ENCODE results near the gene APOLD1. TPM values are rescaled to one million over a fixed set of nuclear protein-coding genes. Genes with fewer than 3 reads are reported as not detected.

Gene APOLD1
- total RNA-seq, 2 experiments from 2014 or later, result 22.5 to 25.8 TPM

GRCh38 chr12:12788131-12788530 is 2.7 kb downstream of the APOLD1 start:
- no TSS peak for BruUV-seq (replicated peaks)
- no peak for DNase-seq (ENCODE audit: low spot score)
- Histone ChIP-seq H3K79me2 (ENCODE audit: insufficient read depth, low read depth, low read length) (no peaks in the 10 kb centered on the region), H3K27ac (ENCODE audit: low read depth, low read length, poor library complexity, severe bottlenecking) (no peak overlapping the region), H3K4me2 (ENCODE audit: low read length) (no peak overlapping the region), H3K36me3 (ENCODE audit: insufficient read depth, low read length) (no peaks in the 10 kb centered on the region), H4K20me1 (ENCODE audit: insufficient read depth, low read length) (peaks cover 3% of the 10 kb centered on the region), H3K4me3 (ENCODE audit: low read depth, low read length, poor library complexity, severe bottlenecking) (no peak overlapping the region), H3K4me1 (ENCODE audit: insufficient read depth, low read length, poor library complexity, severe bottlenecking) (peaks cover 7% of the 10 kb centered on the region), H2AFZ (ENCODE audit: low read length) (no peak overlapping the region), H3K9me3 (ENCODE audit: low read length) (no peaks in the 10 kb centered on the region), H3K9me2 (ENCODE audit: insufficient read depth, low read length) (no peaks in the 10 kb centered on the region)
- ChIA-PET CTCF (ENCODE audit: unreplicated experiment) (no interaction called here), POLR2A (no interaction called here)
- intact Hi-C loops (cut with micrococcal nuclease; ENCODE audit: unreplicated experiment), result loop anchor here (2.0 to 10.0 kb wide), 2 partner anchors 129 to 217 kb away; partner anchors contain the start of gene HEBP1
- TF ChIP-seq CTCF (conservative IDR thresholded peaks at IDR 0.05; ENCODE audit: low read length) (no peak), EZH2phosphoT487 (IDR thresholded peaks at IDR 0.05; ENCODE audit: borderline replicate concordance, low read depth, low read length) (no peak)

- no TSS peak for BruUV-seq (replicated peaks)
- Histone ChIP-seq H3K9me2 (ENCODE audit: insufficient read depth, low read length) (no peaks in the 10 kb centered on the region), H3K4me1 (ENCODE audit: insufficient read depth, low read length, poor library complexity, severe bottlenecking) (peaks cover 7% of the 10 kb centered on the region), H4K20me1 (ENCODE audit: insufficient read depth, low read length) (peaks cover 3% of the 10 kb centered on the region), H2AFZ (ENCODE audit: low read length) (no peak overlapping the region), H3K4me3 (ENCODE audit: low read depth, low read length, poor library complexity, severe bottlenecking) (no peak overlapping the region), H3K27ac (ENCODE audit: low read depth, low read length, poor library complexity, severe bottlenecking) (no peak overlapping the region), H3K9me3 (ENCODE audit: low read length) (no peaks in the 10 kb centered on the region), H3K4me2 (ENCODE audit: low read length) (no peak overlapping the region), H3K79me2 (ENCODE audit: insufficient read depth, low read depth, low read length) (no peaks in the 10 kb centered on the region), H3K36me3 (ENCODE audit: insufficient read depth, low read length) (no peaks in the 10 kb centered on the region)
- intact Hi-C loops (cut with micrococcal nuclease; ENCODE audit: unreplicated experiment), result loop anchor here (2.0 to 10.0 kb wide), 2 partner anchors 128 to 216 kb away; partner anchors contain the start of gene HEBP1
- peak; percentile 78 for DNase-seq (ENCODE audit: low spot score)
- TF ChIP-seq CTCF (conservative IDR thresholded peaks at IDR 0.05; ENCODE audit: low read length), result peak; percentile 92
- TF ChIP-seq EZH2phosphoT487 (IDR thresholded peaks at IDR 0.05; ENCODE audit: borderline replicate concordance, low read depth, low read length), result no peak
- ChIA-PET CTCF (ENCODE audit: unreplicated experiment) (interaction anchor here (1.0 kb wide), 1 partner anchor 10 kb away, joined by 3 read pairs; no protein-coding TSS in a partner anchor), POLR2A (no interaction called here)
These were observed 3.4 kb downstream of the APOLD1 start for GRCh38 chr12:12788675-12789368.

GRCh38 chr12:12790956-12791355 is 5.5 kb downstream of the APOLD1 start:
- Histone ChIP-seq H3K9me3 (ENCODE audit: low read length) (no peaks in the 10 kb centered on the region), H3K9me2 (ENCODE audit: insufficient read depth, low read length) (no peaks in the 10 kb centered on the region), H3K36me3 (ENCODE audit: insufficient read depth, low read length) (no peaks in the 10 kb centered on the region), H3K4me1 (ENCODE audit: insufficient read depth, low read length, poor library complexity, severe bottlenecking) (no peaks in the 10 kb centered on the region), H2AFZ (ENCODE audit: low read length) (no peak overlapping the region), H3K4me3 (ENCODE audit: low read depth, low read length, poor library complexity, severe bottlenecking) (no peak overlapping the region), H3K27ac (ENCODE audit: low read depth, low read length, poor library complexity, severe bottlenecking) (no peak overlapping the region), H4K20me1 (ENCODE audit: insufficient read depth, low read length) (peaks cover 3% of the 10 kb centered on the region), H3K4me2 (ENCODE audit: low read length) (no peak overlapping the region), H3K79me2 (ENCODE audit: insufficient read depth, low read depth, low read length) (no peaks in the 10 kb centered on the region)
- TSS peak; percentile 33 for BruUV-seq (replicated peaks)
- TF ChIP-seq CTCF (conservative IDR thresholded peaks at IDR 0.05; ENCODE audit: low read length), result no peak
- no peak for TF ChIP-seq EZH2phosphoT487 (IDR thresholded peaks at IDR 0.05; ENCODE audit: borderline replicate concordance, low read depth, low read length)
- CTCF ChIA-PET (ENCODE audit: unreplicated experiment), result no interaction called here
- no peak for DNase-seq (ENCODE audit: low spot score)
- POLR2A ChIA-PET, result no interaction called here
- intact Hi-C loops (cut with micrococcal nuclease; ENCODE audit: unreplicated experiment), result loop anchor here (10.0 kb wide), 1 partner anchor 424 kb away; no protein-coding TSS in a partner anchor
